ENCODE data around the gene RNU5B-1.

RNU5B-1 gene

DNA sequence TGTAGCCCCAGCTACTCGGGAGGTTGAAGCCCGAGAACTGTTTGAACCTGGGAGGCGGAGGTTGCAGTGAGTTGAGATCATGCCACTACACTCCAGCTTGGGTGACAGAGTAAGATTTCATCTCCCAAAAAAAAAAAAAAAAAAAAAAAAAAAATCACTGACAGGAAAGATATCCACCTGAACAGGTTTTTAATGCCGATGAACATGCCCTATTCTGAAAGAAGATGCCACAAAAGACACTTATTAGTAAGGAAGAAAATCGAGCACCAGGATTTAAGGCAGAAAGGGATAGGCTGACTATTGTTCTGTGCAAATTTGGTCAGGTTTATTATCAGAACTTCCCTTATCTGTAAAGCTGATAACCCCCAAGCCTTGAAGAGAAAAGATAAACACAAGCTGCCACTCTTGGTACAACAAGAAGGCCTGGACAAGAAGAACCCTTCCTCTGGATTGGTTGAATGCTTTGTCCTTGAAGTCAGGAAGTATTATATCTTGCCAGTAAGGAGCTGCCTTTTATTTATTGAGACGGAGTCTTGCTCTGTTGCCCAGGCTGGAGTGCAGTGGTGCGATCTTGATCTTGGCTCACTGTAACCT lies 15.1 kb upstream of the RNU5B-1 start:
- DNase-seq = no peak

DNA sequence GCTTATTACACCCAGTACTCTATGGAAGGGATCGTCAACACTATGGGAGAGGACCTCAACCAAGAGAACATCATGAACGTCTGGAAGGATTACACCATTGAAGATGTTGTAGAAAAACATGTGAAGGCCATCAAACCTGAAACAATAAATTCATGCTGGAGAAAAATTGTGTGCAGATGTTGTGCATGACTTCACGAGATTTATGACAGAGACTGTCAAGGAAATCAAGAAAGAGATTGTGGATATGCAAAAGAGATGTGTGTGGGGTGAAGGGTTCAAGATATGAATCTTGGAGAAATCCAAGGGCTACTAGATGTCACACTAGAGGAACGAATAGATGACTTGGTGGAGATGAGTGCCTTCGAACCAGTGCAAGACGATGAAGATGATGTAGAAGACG lies 14.2 kb upstream of the RNU5B-1 start:
- DNase-seq = no peak

DNA sequence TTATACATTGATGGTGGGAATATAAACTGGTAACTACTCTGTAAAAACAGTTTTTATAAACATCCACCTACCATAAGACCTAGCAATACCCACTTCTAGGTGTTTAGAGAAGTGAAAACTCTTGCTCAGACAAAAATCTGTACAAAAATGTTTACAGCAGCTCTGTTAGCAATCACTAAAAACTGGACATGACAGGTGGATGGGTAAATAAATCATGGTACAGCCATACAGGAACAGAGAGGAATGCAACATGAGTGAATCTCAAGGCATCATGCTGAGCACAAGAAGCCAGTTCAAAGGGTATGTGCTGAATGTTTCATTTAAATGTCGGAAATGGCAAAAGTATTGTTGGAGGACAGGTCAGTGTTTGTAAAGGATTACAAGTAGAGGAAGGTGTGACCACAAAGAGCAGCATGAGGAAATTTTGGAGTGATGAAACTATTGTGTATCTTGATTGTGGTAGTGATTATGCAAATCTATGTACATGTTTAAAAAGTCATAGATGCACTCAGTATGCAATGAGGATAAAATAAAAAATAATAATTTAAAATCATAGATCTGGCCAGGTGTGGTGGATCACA lies 11.4 kb upstream of the RNU5B-1 start:
- DNase-seq = no peak

DNA sequence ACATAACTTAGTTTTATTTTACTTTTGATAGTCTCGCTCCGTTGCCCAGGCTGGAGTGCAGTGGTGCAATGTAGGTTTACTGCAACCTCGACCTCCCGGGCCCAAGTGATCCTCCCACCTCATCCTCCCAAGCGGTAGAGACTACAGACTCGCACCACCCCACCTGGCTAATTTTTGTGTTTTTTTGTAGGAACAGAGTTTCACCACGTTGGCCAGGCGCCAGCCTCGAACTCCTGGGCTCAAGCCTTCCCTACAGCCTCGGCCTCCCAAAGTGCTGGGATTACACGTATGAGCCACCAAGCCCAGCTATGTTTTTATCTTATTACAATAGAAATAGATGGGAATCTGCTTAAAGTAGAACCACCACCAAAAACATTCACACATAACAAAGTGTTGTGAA lies 5.7 kb upstream of the RNU5B-1 start:
- no peak for DNase-seq

DNA sequence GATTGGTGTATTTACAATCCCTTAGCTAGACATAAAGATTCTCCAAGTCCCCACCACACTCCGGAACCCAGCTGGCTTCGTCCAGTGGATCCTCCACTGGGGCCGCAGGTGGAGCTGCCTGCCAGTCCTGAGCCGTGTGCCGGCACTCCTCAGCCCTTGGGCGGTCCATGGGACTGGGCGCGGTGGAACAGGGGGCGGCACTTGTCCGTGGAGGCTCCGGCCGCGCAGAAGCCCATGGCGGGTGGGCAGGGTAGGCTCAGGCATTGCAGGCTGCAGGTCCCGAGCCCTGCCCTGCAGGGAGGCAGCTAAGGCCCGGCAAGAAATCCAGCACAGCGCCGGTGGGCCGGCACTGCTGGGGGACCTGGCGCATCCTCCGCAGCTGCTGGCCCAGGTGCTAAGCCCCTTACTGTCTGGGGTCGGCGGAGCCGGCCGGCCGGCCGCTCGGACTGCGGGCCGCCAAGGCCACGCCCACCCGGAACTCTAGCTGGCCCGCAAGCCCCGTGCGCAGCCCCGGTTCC lies 3.5 kb upstream of the RNU5B-1 start:
- DNase-seq = no peak

DNA sequence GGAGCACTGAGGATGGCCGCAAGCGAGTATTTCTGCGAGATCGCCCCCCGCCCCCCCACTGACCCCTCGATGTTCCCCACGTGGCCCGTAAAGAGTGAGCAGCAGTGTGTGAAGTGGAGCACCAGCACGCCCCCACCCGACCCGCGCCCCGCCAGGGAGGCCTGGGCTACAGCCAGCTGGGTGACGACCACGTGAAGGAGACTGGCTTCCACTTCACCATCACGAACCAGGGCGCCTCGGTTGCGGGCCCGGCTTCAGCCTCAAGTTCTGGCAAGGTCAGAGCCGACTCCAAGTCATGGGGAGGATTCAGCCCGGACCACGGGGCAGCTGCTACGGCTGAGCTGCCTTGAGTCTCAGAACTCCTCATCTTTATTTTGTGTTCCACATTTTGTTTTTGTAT lies 2.4 kb upstream of the RNU5B-1 start:
- no peak for DNase-seq

DNA sequence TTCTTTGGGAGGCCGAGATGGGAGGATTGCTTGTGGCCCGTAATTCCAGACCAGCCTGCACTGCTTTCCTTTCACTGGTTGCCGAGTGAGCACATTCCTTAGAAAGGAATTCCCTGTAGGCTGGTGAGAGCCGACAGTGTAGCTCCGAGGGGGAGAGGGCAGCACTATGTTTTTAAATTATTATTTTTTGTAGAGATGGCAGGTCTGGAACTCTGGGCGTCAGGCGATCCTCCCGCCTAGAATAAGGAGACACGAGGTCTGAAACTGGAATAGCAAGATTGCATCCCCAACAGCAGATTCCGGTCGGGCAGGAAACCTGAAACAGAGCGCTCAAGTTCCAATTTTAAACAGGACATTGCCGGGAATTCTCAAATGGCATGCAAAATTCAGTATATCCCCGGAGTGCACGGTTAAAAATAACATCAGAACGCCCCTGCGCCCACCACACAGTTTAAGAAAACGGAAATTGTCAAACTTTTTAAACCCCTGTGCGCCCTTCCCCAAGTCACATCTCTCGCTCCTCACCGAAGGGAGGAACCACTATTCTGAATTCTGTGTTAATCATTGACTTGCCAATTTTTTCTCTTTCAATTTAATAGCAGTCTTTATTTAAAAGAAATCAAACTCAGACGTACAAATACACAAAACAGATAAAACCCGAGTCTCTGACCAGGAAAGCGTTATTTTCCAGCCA lies 643 bp upstream of the RNU5B-1 start:
- DNase-seq = peak; percentile 34

DNA sequence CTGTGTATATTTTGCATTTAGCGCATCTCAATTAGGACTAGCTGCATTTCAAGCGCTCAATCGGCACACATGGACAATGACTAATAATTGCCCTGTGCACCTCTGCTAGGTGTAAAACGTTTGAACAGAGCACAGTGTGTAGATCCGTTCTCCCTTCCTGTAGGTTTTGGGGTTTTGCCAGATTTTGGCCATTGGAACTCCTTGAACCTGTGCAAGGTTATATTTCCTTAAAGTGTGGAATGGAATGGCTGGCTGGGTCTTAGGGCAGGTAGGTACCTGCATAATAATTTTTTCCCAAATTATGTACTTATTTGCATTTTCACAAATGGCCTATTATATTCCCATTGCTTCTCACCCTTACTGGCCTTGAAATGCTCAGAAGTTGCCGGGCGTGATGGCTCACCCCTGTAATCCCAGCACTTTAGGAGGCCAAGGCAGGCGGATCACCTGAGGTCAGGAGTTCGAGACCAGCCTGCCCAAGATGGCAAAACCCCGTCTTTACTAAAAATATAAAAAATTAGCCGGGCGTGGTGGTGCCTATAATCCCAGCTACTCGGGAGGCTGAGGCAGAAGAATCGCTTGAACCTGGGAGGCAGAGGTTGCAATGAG lies 777 bp downstream of the RNU5B-1 start:
- no peak for DNase-seq

DNA sequence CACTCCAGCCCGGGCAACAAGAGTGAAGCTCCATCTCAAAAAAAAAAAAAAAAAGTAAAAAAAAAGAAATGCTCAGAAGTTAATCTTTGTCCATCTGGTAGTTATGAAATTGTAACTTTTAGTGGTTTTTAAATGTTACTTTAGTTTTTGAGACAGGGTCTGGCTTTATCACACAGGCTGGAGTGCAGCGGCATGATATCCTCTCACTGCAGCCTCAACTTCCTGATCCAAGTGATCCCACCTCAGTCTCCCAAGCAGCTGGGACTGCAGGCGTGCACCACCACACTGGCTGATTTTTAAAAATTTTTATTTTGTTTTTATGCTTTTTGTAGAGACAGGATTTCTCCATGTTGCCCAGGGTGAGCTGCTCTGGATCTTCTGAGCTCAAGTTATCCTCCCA lies 1.3 kb downstream of the RNU5B-1 start:
- no peak for DNase-seq

DNA sequence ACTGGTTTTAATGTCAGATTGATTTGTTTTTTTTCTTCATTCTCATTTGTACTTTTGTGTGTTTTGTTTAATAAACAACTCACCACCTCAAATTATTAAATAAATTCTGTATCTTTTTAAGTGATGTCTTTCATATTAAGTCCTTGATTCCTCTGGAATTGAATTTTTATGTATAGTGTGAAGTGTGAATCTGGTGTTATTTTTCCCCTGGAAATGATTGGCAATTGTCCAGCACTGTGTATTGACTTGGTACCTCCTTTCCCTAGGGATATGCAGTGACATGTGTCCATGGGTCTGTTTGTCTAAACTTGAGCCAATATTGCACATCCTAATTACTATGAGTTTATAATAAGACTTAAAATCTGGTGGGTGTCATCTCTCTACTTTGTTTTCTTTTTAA lies 2.1 kb downstream of the RNU5B-1 start:
- no peak for DNase-seq

DNA sequence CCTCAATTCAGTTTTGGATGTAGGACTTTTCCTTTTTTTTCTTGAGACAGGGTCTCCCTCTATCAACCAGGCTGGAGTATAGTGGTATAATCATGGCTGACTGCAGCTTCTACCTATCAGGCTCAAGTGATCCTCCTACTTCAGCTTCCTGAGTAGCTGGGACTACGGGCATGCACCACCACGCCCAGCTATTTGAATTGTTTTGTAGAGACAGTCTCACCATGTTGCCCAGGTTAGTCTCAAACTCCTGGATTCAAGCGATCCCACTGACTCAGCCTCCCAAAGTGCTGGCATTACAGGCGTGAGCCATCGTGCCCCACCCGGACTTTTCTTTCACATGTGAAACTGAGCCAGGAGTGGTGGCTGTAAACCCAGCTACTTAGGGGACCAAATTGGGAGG lies 3.5 kb downstream of the RNU5B-1 start:
- DNase-seq = no peak

DNA sequence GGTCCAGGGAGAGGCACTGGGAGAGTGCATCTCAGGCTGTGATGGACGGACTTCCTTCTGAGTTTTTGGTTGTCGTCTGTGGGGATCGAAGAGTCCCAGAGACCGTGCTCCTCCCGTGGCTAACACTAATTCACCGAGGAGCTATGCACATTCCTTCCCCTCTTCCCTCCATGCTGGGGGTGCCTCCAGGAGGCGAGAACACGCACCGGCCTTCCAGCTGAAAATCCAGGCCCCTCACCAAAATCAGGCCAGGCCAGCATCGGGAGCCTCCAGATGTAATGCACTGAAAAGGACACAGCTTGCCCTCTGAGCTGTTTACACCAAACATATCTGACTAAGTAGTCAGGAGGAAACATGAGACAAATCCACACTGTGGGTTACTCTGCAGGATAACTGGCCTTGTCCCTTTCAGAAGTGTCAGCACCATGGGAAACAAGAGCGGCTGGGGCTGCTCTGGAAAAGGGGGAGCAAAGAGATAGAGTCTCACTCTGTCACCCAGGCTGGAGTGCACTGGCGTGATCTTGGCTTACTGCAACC lies 5.5 kb downstream of the RNU5B-1 start:
- DNase-seq = no peak

DNA sequence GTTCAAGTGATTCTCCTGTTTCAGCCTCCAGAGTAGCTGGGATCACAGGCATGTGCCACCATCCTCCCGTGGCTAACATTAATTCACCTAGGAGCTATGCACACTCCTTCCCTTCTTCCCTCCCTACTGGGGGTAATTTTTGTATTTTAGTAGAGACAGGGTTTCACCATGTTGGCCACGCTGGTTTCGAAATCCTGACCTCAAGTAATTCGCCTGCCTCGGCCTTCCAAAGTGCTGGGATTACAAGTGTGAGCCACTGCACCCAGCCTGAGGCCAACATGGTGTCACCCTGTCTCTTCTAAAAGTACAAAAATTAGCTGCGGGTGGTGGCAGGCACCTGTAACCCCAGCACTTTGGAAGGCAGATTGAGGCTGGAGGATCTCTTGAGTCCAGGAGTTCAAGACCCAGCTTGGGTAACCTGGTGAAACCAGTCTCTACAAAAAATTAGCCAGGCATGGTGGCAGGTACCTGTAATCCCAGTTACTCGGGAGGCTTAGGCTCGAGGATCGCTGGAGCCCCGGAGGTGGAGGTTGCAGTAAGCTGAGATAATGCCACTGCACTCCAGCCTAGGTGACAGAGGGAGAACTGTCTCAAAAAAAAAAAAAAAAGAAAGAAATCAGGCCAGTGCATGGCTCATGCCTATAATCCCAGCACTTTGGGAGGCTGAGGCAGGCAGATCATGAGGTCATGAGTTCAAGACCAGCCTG lies 6.1 kb downstream of the RNU5B-1 start:
- DNase-seq = no peak

DNA sequence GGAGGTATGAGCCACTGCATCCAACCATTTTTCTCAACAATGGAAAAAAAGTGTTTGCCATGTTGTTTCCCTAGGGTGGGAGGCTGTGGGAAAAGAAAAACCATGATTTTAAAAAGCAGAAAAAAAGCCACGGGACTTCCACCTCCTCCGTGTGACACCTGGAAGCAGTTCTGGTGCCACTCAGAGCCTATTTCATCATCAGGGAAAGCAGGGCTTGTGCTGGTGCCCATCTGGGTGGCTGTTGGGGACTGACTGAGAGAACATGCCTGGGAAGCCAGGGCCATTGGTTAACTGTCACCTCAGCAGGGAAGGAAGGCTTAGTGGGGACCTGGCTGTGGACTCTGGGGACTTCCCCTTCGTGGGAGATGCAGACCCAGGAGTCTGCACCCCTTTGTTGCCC lies 7.3 kb downstream of the RNU5B-1 start:
- DNase-seq = no peak

DNA sequence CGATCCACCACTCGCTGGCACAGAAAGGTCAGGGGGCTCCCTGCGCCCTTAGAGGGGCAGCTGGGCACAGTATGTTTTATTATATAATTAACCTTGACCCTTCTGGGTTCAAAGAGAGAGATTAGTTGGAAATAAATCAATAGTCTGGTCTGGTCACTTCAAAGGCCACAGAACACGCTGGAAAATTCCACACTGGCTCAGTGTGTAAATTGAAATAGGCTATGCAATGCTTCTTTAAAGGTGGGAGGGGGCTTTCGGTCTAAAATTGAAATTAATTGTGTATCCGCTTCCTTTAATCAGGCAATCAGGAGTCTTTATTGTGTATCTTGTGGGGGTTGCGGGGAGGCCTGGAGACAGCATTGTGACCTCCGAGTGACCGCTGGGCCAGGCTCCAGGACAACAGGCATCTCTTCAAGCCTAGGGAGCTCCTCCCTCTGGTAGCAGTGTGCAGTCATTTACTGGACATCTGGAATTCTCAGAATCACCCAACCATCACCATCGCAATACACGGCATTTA lies 8.0 kb downstream of the RNU5B-1 start:
- no peak for DNase-seq

DNA sequence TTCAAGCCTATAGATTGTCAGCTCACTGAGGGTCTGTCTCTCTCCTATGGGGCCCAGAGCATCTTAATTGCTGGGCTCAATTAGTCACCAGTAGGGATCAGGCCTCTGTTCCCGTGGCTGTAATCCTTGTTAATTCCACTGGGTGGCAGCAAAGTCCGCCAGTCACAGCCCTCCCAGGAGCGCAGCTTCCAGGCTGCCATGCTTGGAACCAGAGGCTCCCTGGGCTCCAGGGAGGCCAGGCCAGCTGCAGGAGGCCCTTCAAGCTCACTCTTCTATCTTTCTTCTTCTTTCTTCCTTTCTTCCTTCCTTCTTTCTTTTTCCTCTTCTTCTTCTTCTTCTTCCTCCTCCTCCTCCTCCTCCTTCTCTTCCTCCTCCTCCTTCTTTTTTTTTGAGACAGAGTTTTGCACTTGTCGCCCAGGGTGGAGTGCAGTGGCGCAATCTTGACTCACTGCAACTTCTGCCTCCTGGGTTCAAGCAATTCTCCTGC lies 14.4 kb downstream of the RNU5B-1 start:
- peak; percentile 53 for DNase-seq

DNA sequence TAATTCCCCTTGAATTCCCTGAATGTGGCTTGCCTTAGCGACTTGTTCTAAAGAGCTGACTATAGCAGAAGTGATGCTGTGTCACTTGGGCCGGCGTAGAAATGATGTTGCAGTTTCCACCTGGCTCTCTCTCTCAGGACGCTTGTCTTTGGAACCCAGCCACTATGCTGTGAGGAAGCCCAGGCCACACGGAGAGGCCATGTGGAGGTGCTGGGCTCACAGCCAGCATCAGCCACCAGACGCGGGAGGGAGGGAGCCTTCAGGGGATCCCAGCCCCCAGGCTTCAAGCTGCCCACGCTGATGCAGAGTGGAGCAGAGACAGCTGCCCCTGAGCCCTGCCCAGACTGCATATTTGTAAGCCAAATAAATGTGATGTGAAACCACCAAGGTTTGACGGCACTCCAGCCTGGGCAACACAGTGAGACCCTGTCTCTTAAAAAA lies 18.6 kb downstream of the RNU5B-1 start:
- DNase-seq = peak; percentile 89

DNA sequence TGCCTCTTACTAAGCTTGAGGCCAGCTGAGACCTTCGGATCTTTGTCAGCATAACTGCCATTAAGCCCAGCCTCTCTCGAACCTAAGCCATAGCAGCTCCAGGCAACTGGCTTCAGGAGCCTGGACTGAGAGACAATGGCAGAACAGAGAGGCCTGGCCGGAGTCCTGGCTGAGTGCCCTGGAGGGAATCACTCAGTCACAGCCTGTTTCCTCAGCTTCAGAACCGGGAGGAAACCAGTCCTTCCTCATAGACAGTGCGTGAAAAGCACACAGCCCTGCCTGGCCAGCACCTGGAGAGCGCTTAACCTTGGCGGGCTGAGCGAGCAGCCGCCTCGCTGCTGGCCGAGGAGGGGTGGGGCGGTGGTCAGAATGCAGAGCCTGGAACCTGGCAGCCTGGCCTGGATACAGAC lies 21.6 kb downstream of the RNU5B-1 start:
- DNase-seq = peak; percentile 44

DNA sequence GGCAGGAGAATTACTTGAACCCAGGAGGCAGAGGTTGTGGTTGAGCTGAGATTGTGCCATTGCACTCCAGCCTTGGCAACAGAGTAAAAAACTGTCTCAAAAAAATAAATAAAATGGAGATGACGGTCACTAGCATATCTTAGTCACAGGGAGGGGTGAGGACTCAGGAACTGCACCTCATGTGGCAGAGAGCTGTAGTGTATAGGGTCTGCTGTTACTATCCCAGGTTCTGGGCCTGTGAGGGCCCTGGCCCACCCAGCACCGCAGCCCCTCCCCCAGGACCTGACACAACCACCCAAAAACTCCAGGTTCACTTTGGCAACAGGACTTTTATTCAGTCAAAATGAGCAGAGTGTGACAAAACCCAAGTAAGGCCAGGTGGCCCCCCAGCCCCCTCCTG lies 22.3 kb downstream of the RNU5B-1 start:
- DNase-seq = no peak

DNA sequence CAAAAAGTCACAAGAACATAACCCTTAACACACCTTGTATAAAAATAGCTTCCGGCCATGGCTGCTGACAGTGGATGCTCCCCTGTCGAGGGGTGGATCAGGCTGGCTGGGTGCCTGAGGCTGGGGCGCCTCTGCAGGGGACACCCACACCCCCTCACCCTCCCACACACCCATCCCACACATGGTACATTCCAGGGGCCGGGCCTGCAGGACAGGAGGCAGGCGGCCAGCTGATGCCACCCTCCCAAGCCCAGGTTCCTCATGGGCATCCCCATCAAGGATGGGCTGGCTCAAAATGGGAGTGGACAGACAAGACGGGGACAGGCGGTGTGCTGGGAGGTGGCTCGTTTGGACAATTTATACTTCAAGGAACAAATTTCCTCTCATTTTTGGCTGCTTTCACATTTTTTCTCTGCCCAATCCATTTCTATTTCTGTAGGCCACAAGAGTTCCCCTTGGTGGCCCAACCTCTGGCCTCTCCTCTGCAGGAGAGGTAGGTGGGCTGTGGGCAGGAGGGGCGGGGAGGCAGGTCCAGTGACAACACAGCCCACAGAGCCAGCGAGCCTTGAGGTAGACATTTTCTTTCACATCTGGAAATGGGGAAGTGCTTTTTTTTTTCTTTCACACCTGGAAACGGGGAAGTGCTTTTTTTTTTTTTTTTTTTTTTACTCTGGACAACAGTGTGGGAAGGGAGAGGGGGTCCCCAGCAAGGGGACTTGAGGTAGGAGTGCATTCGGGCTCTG lies 23.3 kb downstream of the RNU5B-1 start:
- no peak for DNase-seq

DNA sequence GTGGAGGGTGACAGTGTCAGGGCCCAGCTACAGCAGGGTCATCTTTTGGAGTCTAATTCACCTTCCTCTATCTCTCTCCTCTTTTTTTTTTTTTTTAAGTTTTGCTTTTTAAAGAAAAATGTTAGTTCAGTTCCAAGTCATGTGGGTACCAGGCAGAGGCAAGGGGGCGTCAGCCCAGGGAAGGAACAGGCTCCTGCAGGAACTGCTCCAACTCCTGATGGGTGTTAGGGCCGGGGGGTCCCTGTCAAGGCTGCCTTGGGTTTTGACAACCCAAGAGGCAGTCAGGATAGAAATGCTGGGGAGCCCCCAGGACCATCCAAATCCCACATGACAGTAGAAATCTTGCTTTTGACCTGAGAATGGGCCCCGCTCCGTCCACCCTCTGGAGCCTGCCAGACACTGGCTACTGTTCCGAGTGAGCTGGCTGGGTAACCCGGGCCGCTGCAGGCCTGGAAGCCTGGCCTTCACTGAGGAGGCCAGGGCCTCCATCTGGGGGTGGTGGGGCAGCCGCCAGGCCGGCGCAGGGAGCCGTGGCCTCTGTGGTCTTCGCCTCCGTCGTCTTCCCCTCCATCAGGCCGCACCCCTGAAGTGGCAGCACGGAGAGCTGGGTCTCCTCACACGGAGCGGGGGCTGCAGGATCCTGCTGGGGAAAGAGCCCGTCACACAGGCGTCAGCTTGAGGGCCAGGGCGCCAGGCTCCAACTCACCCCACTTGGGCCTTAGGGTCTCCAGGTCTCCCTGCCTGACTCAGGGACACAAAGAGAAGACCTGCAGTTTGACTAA lies 24.2 kb downstream of the RNU5B-1 start:
- DNase-seq = no peak

Measured in NCI-H1092 treated with DMSO at 0.1 percent for 48 hours (cell line).